Ectodermal cell (in vitro differentiated cells): ENCODE data around the gene APCDD1.

ENCODE experiments used
- H3K27ac ChIP-seq: 2 replicates; pipeline ENCODE4 v1.7.0; 2013; ENCODE audit warnings: mild to moderate bottlenecking, low read depth, low read length; ENCODE audit not compliant: insufficient read depth, poor library complexity, severe bottlenecking
- H3K27me3 ChIP-seq: 2 replicates; pipeline ENCODE4 v1.7.0; 2013; ENCODE audit warnings: mild to moderate bottlenecking, low read length; ENCODE audit not compliant: insufficient read depth, control insufficient read depth, poor library complexity, severe bottlenecking
- H3K36me3 ChIP-seq: one replicate; pipeline ENCODE4 v1.7.0; 2013; ENCODE audit warnings: low read length; ENCODE audit not compliant: control insufficient read depth, insufficient read depth
- H3K4me1 ChIP-seq: one replicate; pipeline ENCODE4 v1.7.0; 2013; ENCODE audit warnings: low read length; ENCODE audit not compliant: control insufficient read depth, insufficient read depth
- H3K4me3 ChIP-seq: 2 replicates; pipeline ENCODE4 v1.7.0; 2013; ENCODE audit warnings: low read depth, low read length, control low read depth; ENCODE audit not compliant: insufficient read depth
- H3K9me3 ChIP-seq: 2 replicates; pipeline ENCODE4 v1.7.0; 2013; ENCODE audit warnings: mild to moderate bottlenecking, low read length, moderate library complexity; ENCODE audit not compliant: control insufficient read depth
- WGBS, 2 experiments: methylation state at CpG; one replicate each; pipeline ENCODE4 v1.1.7; 2013; ENCODE audit warnings: missing lambda C conversion rate in 2 of 2; 5-methylcytosine and 5-hydroxymethylcytosine counted together

Gene APCDD1

DNA sequence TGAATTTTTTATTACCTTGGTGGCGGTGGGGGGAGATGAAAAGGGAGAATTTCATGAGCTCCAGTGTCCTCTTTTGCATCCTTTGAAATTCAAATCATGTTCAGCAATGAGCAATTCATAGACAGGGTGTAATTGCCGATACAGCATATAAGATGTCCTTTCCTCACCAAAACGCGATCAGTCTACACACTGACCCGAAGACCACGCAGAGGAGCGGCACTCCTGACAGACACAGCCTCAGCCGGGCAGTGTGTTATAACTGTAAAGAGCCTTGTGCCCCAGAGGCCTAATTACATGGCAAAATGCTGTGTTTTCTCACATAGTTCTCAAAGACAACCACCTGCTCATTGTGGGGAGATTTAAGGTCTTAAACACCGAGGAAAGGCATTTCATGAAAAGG lies 38.4 kb upstream of the APCDD1 start:
- Histone ChIP-seq H3K36me3 (no peaks in the 10 kb centered on the region), H3K4me3 (no peak overlapping the region), H3K27me3 (no peaks in the 10 kb centered on the region), H3K27ac (no peak overlapping the region), H3K9me3 (no peaks in the 10 kb centered on the region), H3K4me1 (peaks cover 4% of the 10 kb centered on the region)
- 86 to 90% methylated on average over 8 of the region's 9 CpGs for WGBS, 2 experiments

GRCh38 chr18:10417191-10417590 lies 37.2 kb upstream of the APCDD1 start:
- Histone ChIP-seq H3K36me3 (no peaks in the 10 kb centered on the region), H3K4me3 (no peak overlapping the region), H3K27ac (no peak overlapping the region), H3K27me3 (no peaks in the 10 kb centered on the region), H3K9me3 (no peaks in the 10 kb centered on the region), H3K4me1 (no peaks in the 10 kb centered on the region)
- 92% methylated on average over 2 to 3 of the region's 3 CpGs for WGBS, 2 experiments

DNA sequence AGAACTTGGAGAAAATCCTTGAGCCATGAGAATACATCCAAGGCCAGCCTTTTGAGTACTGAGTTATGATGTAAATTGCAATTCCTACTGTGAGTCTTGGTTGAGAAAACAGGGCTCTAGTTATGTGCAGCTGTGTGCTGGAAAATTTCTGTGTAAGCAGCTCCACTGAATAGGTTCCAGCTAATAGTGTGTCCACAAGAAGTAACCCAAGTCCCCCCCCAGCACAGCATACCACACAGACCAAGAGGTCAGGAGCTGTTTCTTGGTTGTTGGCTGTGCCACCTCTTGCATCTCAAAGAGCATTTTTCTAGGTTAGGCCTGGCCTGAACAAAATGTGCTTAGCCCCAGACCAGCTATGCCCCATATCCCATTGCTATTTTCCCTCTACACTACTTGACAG lies 36.8 kb upstream of the APCDD1 start:
- Histone ChIP-seq H3K27ac (no peak overlapping the region), H3K4me1 (no peaks in the 10 kb centered on the region), H3K36me3 (no peaks in the 10 kb centered on the region), H3K27me3 (no peaks in the 10 kb centered on the region), H3K9me3 (no peaks in the 10 kb centered on the region), H3K4me3 (no peak overlapping the region)

DNA sequence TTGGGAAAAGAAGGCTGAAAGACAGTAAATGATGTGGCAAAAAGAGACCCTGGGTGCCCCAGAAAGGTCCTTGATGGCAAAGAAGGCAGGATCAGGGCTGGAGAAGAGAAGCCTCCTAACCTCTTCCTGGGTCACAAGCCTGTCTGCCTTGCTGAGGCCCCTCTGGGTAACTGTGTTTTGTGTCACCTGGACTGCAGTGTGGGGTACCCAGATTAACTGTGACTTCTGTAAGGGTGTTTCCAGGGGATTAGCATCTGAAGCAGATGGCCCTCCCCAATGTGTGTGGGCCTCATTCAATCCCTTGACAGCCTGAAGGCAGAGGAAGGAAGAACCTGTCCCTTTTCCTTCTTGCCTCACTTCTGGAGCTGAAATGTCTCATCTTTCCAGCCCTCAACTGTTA lies 35.6 kb upstream of the APCDD1 start:
- H3K27me3 ChIP-seq: no peaks in the 10 kb centered on the region
- H3K9me3 ChIP-seq: no peaks in the 10 kb centered on the region
- no peak overlapping the region for H3K27ac ChIP-seq
- H3K4me1 ChIP-seq: no peaks in the 10 kb centered on the region
- H3K36me3 ChIP-seq: no peaks in the 10 kb centered on the region
- H3K4me3 ChIP-seq: no peak overlapping the region

GRCh38 chr18:10419420-10420103 lies 34.9 kb upstream of the APCDD1 start:
- Histone ChIP-seq H3K27ac (no peak overlapping the region), H3K36me3 (no peaks in the 10 kb centered on the region), H3K4me3 (no peak overlapping the region), H3K4me1 (no peaks in the 10 kb centered on the region), H3K27me3 (no peaks in the 10 kb centered on the region), H3K9me3 (no peaks in the 10 kb centered on the region)
- WGBS, 2 experiments: 96 to 98% methylated on average over 5 of the region's 5 CpGs

- 96% methylated on average over 4 to 5 of the region's 5 CpGs for WGBS, 2 experiments
These were observed 33.7 kb upstream of the APCDD1 start for GRCh38 chr18:10420561-10421352.

GRCh38 chr18:10421859-10422258 lies 32.6 kb upstream of the APCDD1 start:
- H3K27me3 ChIP-seq: no peaks in the 10 kb centered on the region
- H3K4me1 ChIP-seq: no peaks in the 10 kb centered on the region
- WGBS, 2 experiments: 92 to 95% methylated on average over 5 of the region's 5 CpGs
- no peaks in the 10 kb centered on the region for H3K9me3 ChIP-seq
- no peak overlapping the region for H3K27ac ChIP-seq
- H3K36me3 ChIP-seq: no peaks in the 10 kb centered on the region
- no peak overlapping the region for H3K4me3 ChIP-seq

More at GRCh38 chr18:10420561-10421352, 33.7 kb upstream of the APCDD1 start:
- no peaks in the 10 kb centered on the region for H3K4me1 ChIP-seq
- no peak overlapping the region for H3K27ac ChIP-seq
- H3K4me3 ChIP-seq: no peak overlapping the region
- H3K36me3 ChIP-seq: no peaks in the 10 kb centered on the region
- no peaks in the 10 kb centered on the region for H3K9me3 ChIP-seq
- no peaks in the 10 kb centered on the region for H3K27me3 ChIP-seq

DNA sequence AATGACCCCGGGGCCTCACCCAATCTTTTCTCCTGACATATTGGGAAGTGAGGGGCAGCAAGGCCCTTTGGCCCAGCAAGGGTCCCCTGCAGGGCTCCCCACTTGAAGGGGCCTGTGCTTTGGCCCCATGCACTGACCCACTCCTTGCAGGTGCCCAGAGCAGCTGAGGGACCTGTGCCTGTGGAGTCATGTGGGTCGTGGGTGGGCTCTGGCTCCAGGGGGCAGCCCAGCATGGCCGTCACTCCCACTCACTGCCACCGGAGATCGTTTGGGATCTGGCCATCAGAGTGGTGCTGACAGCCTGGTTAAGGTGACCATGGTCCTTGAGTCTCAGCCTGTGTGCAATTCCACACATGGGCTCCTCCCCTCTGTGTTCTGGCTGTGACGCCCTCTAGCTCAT lies 31.7 kb upstream of the APCDD1 start:
- Histone ChIP-seq H3K27ac (no peak overlapping the region), H3K36me3 (no peaks in the 10 kb centered on the region), H3K4me3 (no peak overlapping the region), H3K27me3 (no peaks in the 10 kb centered on the region), H3K4me1 (no peaks in the 10 kb centered on the region), H3K9me3 (no peaks in the 10 kb centered on the region)
- WGBS, 2 experiments: 94% methylated on average over 6 of the region's 6 CpGs

DNA sequence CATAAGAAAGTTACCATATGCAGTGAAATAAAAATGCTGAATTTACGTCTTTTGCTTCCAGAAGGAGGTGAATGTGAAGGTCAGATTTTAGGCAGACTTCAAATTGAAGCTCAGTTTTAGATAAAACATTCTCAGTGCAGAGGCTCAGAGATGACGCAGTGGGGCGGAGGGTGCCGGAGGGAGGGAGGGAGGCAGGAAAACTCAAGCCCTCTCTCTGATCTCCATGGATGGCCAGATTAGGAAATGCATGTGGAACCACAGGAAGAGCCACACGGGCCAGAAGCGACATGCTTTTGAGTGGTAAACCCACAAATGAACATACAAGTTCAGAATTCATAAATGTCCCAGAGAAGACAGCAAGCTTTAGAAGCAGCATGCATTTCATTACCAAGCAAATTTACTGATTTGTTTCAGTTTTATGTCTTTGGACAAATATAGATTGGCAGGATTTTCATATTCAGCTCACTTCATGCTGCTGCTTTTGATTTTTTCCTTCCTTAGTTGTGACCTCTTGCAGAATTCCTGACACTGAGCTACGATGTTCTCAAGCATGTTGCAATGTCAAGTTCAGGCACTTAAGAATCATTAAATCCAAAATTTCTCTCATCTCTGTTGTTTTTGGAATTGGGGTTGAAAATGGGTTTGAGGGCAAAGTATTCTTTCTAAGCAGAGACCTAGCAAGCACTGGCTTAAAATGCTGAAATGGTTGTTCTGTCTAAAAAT lies 29.7 kb upstream of the APCDD1 start:
- no peak overlapping the region for H3K4me3 ChIP-seq
- H3K9me3 ChIP-seq: no peaks in the 10 kb centered on the region
- H3K27ac ChIP-seq: no peak overlapping the region
- no peaks in the 10 kb centered on the region for H3K4me1 ChIP-seq
- 91 to 93% methylated on average over 7 of the region's 7 CpGs for WGBS, 2 experiments
- H3K27me3 ChIP-seq: no peaks in the 10 kb centered on the region
- no peaks in the 10 kb centered on the region for H3K36me3 ChIP-seq

GRCh38 chr18:10430677-10431076 lies 23.8 kb upstream of the APCDD1 start:
- WGBS, 2 experiments: 67 to 70% methylated on average over 4 of the region's 4 CpGs
- H3K4me3 ChIP-seq: no peak overlapping the region
- no peaks in the 10 kb centered on the region for H3K27me3 ChIP-seq
- no peaks in the 10 kb centered on the region for H3K9me3 ChIP-seq
- H3K36me3 ChIP-seq: no peaks in the 10 kb centered on the region
- no peaks in the 10 kb centered on the region for H3K4me1 ChIP-seq
- H3K27ac ChIP-seq: no peak overlapping the region
